Ascending aorta (tissue), 2 donors: ENCODE data around the gene CRY2. TPM values are rescaled to one million over a fixed set of nuclear protein-coding genes. Genes with fewer than 3 reads are reported as not detected.

ENCODE experiments used
- DNase-seq, 2 donors: peaks; one replicate each; pipeline ENCODE4 v3.0.0-alpha.2; 2019; ENCODE audit warnings: low spot score in 2 of 2
- H3K27ac ChIP-seq, 2 donors: fragments of 200-600 bp; sonication (generic); one replicate each; pipeline ENCODE4 v1.5.1; 2016 to 2017; ENCODE audit warnings: mild to moderate bottlenecking in 1 of 2
- H3K27me3 ChIP-seq: fragments of 200-600 bp; sonication (generic); one replicate; pipeline ENCODE4 v1.5.1; 2017
- H3K36me3 ChIP-seq, 2 donors: fragments of 200-600 bp; sonication (generic); one replicate each; pipeline ENCODE4 v1.5.1; 2016
- H3K4me1 ChIP-seq, 2 donors: fragments of 200-600 bp; sonication (generic); one replicate each; pipeline ENCODE4 v1.5.1; 2016 to 2017; ENCODE audit warnings: mild to moderate bottlenecking in 1 of 2
- H3K4me3 ChIP-seq, 2 donors: fragments of 200-600 bp; sonication (generic); one replicate each; pipeline ENCODE4 v1.5.1; 2016 to 2017; ENCODE audit warnings: mild to moderate bottlenecking in 1 of 2
- H3K9me3 ChIP-seq, 2 donors: fragments of 200-600 bp; sonication (generic); one replicate each; pipeline ENCODE4 v1.5.1; 2016
- CTCF ChIP-seq, 3 experiments: fragments of 200-600 bp in 2 of 3; fragments of 450-650 bp in 1 of 3; sonication (generic) in 2 of 3; IDR thresholded peaks; one replicate each; pipeline ENCODE4 v1.5.1; 2016 to 2019; ENCODE audit warnings: antibody characterized with exemption in 3 of 3, mild to moderate bottlenecking in 1 of 3, moderate library complexity in 1 of 3
- intact Hi-C: fragments of 100-400 bp; cut with DNase I; formaldehyde crosslinking; loops from one replicate; pipeline ENCODE4 v1.15.1; 2023
- total RNA-seq: library from RNA; depleted of rRNA; stranded (reverse); fragments of >200 nt; gene quantifications from one replicate; pipeline ENCODE4 v1.1.0, GENCODE V29; 2016

The CRY2 gene
- total RNA-seq, 1 donor from 2014 or later = 29.6 TPM

- H3K4me1 ChIP-seq = peaks cover 0 to 7% of the 10 kb centered on the region in 2 donors
- peak overlapping the region; percentile 19 to 33 for H3K4me3 ChIP-seq
- no peaks in the 10 kb centered on the region for H3K36me3 ChIP-seq
- H3K9me3 ChIP-seq = no peaks in the 10 kb centered on the region
- TF ChIP-seq CTCF (IDR thresholded peaks at IDR 0.05) = peak; percentile 87 to 92 (median 89)
- DNase-seq = peak; percentile 77 to 98
- H3K27me3 ChIP-seq = no peaks in the 10 kb centered on the region
- peak overlapping the region in 1 of 2 donors; percentile 60 for H3K27ac ChIP-seq
- intact Hi-C loops = loop anchor here (1.0 to 10.0 kb wide), 7 partner anchors 15 to 1571 kb away; partner anchors contain the start of genes CHST1, PACSIN3 and PHF21A
These were observed 3.9 kb upstream of the CRY2 start for GRCh38 chr11:45843158-45843924.

- Histone ChIP-seq H3K4me1 (peaks cover 0 to 23% of the 10 kb centered on the region in 2 donors), H3K27me3 (no peaks in the 10 kb centered on the region), H3K9me3 (no peaks in the 10 kb centered on the region), H3K36me3 (no peaks in the 10 kb centered on the region), H3K27ac (no peak overlapping the region), H3K4me3 (no peak overlapping the region)
- TF ChIP-seq CTCF (IDR thresholded peaks at IDR 0.05) = no peak
- intact Hi-C loops = loop anchor here (5.0 to 10.0 kb wide), 5 partner anchors 157 to 1570 kb away; partner anchors contain the start of genes PACSIN3 and PHF21A
- DNase-seq = no peak
These were observed 2.3 kb upstream of the CRY2 start for GRCh38 chr11:45844822-45845578.

DNA sequence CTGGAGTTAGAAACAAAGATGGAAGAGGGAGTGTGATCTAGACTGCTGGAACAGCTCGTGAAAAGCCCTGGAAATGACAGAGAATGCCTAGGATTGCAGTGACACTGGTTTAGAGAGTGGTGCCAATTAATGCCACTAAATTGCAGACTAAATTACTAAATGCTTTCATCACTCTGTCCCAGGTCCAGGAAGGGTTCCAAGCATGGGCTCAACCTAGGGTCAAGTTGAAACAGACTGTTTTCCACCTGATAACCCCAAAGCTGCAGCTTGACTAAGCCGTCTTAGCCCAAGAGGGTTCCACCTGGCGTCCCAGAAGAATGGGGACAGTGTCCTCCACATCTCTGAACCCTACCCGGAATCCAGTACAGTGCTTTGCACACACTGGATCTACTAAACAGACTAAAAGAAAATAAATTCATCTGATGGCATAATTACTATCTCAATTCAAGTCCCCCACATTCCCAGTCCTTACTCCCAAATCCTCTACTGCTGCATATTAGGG is 1.1 kb upstream of the CRY2 start:
- no peak for DNase-seq
- no peak for TF ChIP-seq CTCF (IDR thresholded peaks at IDR 0.05)
- intact Hi-C loops = loop anchor here (5.0 to 10.0 kb wide), 4 partner anchors 156 to 1569 kb away; partner anchors contain the start of gene PACSIN3

GRCh38 chr11:45847911-45848316 is 639 bp downstream of the CRY2 start:
- intact Hi-C loops = loop anchor here (1.0 to 10.0 kb wide), 8 partner anchors 11 to 1567 kb away; partner anchors contain the start of genes PACSIN3 and SLC35C1
- TF ChIP-seq CTCF (IDR thresholded peaks at IDR 0.05) = peak in 2 of 3 experiments; percentile 7 to 15
- peak in 1 of 2 donors; percentile 74 for DNase-seq
- Histone ChIP-seq H3K36me3 (no peaks in the 10 kb centered on the region), H3K4me3 (peak overlapping the region; percentile 92 to 97), H3K9me3 (no peaks in the 10 kb centered on the region), H3K27ac (peak overlapping the region; percentile 97 to 98), H3K27me3 (no peaks in the 10 kb centered on the region), H3K4me1 (peaks cover 14 to 47% of the 10 kb centered on the region in 2 donors)

More for the DNA sequence above, 1.1 kb upstream of the CRY2 start:
- Histone ChIP-seq H3K27ac (peak overlapping the region; percentile 76 to 85), H3K4me3 (peak overlapping the region; percentile 92 to 97), H3K9me3 (no peaks in the 10 kb centered on the region), H3K36me3 (no peaks in the 10 kb centered on the region), H3K4me1 (peaks cover 12 to 34% of the 10 kb centered on the region in 2 donors), H3K27me3 (no peaks in the 10 kb centered on the region)

DNA sequence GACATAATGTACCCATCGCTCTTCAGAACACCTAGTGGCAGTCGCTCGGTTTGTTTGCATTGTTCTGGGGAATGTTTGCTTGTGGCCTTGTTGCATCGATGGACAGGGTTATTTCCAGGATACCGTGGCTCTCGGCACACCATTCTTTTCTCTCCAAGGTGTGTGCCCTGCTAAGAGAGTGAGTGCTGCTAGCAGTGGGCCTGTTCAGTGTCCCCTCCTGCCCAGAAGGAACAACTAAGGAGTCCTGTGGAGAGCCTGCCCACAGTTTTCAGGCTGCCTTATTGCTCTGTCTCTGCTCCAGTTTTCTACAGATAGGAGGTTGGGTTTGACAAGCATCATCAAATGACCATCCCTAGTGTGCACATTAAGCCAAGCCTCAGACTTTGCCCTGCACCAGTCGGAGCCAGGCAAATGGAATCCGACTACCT is 1.4 kb downstream of the CRY2 start:
- no peaks in the 10 kb centered on the region for H3K27me3 ChIP-seq
- peaks cover 17 to 50% of the 10 kb centered on the region in 2 donors for H3K4me1 ChIP-seq
- DNase-seq = no peak
- H3K36me3 ChIP-seq = no peaks in the 10 kb centered on the region
- no peak for TF ChIP-seq CTCF (IDR thresholded peaks at IDR 0.05)
- intact Hi-C loops = loop anchor here (5.0 to 10.0 kb wide), 4 partner anchors 154 to 1566 kb away; partner anchors contain the start of gene PACSIN3
- peak overlapping the region; percentile 92 to 97 for H3K4me3 ChIP-seq
- H3K9me3 ChIP-seq = no peaks in the 10 kb centered on the region
- H3K27ac ChIP-seq = peak overlapping the region in 1 of 2 donors; percentile 97
